H1 (cell line): Measurements from ENCODE around the gene GNAT1. TPM values are rescaled to one million over a fixed set of nuclear protein-coding genes. Genes with fewer than 3 reads are reported as not detected.
A peak's percentile ranks its signal among the peaks of the same experiment; 100 is the strongest.

Experiments
- ATF3 ChIP-seq: IDR thresholded peaks from 2 replicates; pipeline ENCODE4 v1.6.1; 2011; ENCODE audit warnings: low read depth, mild to moderate bottlenecking, low read length; ENCODE audit not compliant: insufficient read depth
- KDM4A ChIP-seq: IDR thresholded peaks from one replicate; pipeline ENCODE4 v1.7.1; 2012; ENCODE audit warnings: low read depth, mild to moderate bottlenecking, moderate library complexity, low read length, inconsistent platforms; ENCODE audit not compliant: severe bottlenecking
- MAX ChIP-seq: IDR thresholded peaks from 2 replicates; pipeline ENCODE4 v1.6.1; 2012; ENCODE audit warnings: inconsistent platforms
- PHF8 ChIP-seq: fragments of 200-600 bp; sonication (generic); conservative IDR thresholded peaks from 2 replicates; pipeline ENCODE4 v1.7.1; 2012; ENCODE audit warnings: low read depth, mild to moderate bottlenecking, inconsistent platforms, low read length, moderate library complexity
- POLR2A ChIP-seq, 2 experiments: IDR thresholded peaks; 1 replicate in 1 of 2; 2 replicates in 1 of 2; pipeline ENCODE4 v1.6.1; 2011; ENCODE audit warnings: low read depth in 2 of 2, low read length in 2 of 2, mild to moderate bottlenecking in 2 of 2; ENCODE audit errors: control extremely low read depth in 1 of 2
- SAP30 ChIP-seq: fragments of 300-600 bp; sonication (generic); IDR thresholded peaks from 2 replicates; pipeline ENCODE4 v1.7.1; 2012; ENCODE audit warnings: low read length, moderate library complexity, mild to moderate bottlenecking, inconsistent platforms; ENCODE audit not compliant: insufficient read depth, insufficient replicate concordance
- SIX5 ChIP-seq: IDR thresholded peaks from 2 replicates; pipeline ENCODE4 v1.6.1; 2011; ENCODE audit warnings: mild to moderate bottlenecking, low read depth, low read length
- SP2 ChIP-seq: IDR thresholded peaks from 2 replicates; pipeline ENCODE4 v1.6.1; 2012; ENCODE audit warnings: mild to moderate bottlenecking, low read length, inconsistent platforms
- polyA plus RNA-seq, 7 experiments: library from polyadenylated mRNA; depleted of rRNA in 3 of 7; stranded (reverse) in 5 of 7; unstranded in 2 of 7; fragments of >200 nt in 5 of 7; fragments of 200-250 nt in 2 of 7; gene quantifications; 1 replicate in 5 of 7; 2 replicates in 1 of 7; 4 replicates in 1 of 7; pipeline versions ENCODE4 v1.2.1 to v1.2.3, GENCODE V29; 2011 to 2013; ENCODE audit warnings: missing spikeins in 2 of 7, mixed read lengths in 2 of 7
- total RNA-seq: library from RNA; stranded (reverse); fragmentation: NEBNext Ultra II Directional; extraction: Animal tissue kit (Norgen Biotek cat#: 25700); gene quantifications from 2 replicates; pipeline ENCODE4 v1.2.1, GENCODE V29; 2021

The GNAT1 gene
- total and polyA plus RNA-seq, 2 of the 8 experiments (the other 6 are each of a cell fraction or from before 2014, with no cell fraction given) = 0.08 TPM; not detected in 1

- TF ChIP-seq ATF3 (no peak), SIX5 (no peak), SP2 (no peak), SAP30 (no peak), POLR2A (IDR thresholded peaks at IDR 0.05; ENCODE audit: control extremely low read depth in 1 of 2, low read depth in 2 of 2, low read length in 2 of 2) (peak in 1 of 2 experiments; percentile 56; a peak in 2 of 3 replicates), KDM4A (no peak), PHF8 (no peak), MAX (peak; percentile 17; the same call in 1 of the 2 replicates)
Observed at GRCh38 chr3:50156549-50157493, 34.6 kb upstream of the GNAT1 start (continued).
